Liver (tissue), 9 donors: ENCODE measurements around the gene PALMD. TPM values are rescaled to one million over a fixed set of nuclear protein-coding genes. Genes with fewer than 3 reads are reported as not detected.

ENCODE experiments used
- DNase-seq: peaks from one replicate; pipeline ENCODE4 v3.0.0-alpha.2; 2017; ENCODE audit warnings: low spot score
- H3K27ac ChIP-seq, 2 donors: one replicate each; pipeline ENCODE4 v1.7.0; 2013; ENCODE audit warnings: inconsistent platforms in 2 of 2, low read length in 2 of 2, control low read depth in 1 of 2, low read depth in 1 of 2, mild to moderate bottlenecking in 1 of 2
- H3K27me3 ChIP-seq, 4 donors: one replicate each; pipeline versions ENCODE4 v1.6.1 to v1.7.0; 2013; ENCODE audit warnings: low read length in 3 of 4, inconsistent platforms in 1 of 4, mild to moderate bottlenecking in 1 of 4, moderate library complexity in 1 of 4; ENCODE audit not compliant: control insufficient read depth in 4 of 4, insufficient read depth in 4 of 4
- H3K36me3 ChIP-seq, 4 donors: one replicate each; pipeline versions ENCODE4 v1.6.1 to v1.7.0; 2013; ENCODE audit warnings: low read length in 3 of 4, mild to moderate bottlenecking in 3 of 4, low read depth in 1 of 4, moderate library complexity in 1 of 4; ENCODE audit not compliant: control insufficient read depth in 4 of 4, insufficient read depth in 3 of 4
- H3K4me1 ChIP-seq, 4 donors: one replicate each; pipeline versions ENCODE4 v1.6.1 to v1.7.0; 2013; ENCODE audit warnings: low read length in 3 of 4, mild to moderate bottlenecking in 3 of 4, moderate library complexity in 1 of 4; ENCODE audit not compliant: control insufficient read depth in 4 of 4, insufficient read depth in 4 of 4
- H3K4me3 ChIP-seq, 3 donors: one replicate each; pipeline versions ENCODE4 v1.6.1 to v1.7.0; 2013; ENCODE audit warnings: low read length in 3 of 3, control low read depth in 1 of 3, low read depth in 1 of 3, mild to moderate bottlenecking in 1 of 3
- H3K9ac ChIP-seq, 2 donors: one replicate each; pipeline ENCODE4 v1.7.0; 2013; ENCODE audit warnings: low read length in 2 of 2, mild to moderate bottlenecking in 2 of 2, moderate library complexity in 2 of 2, control low read depth in 1 of 2, low read depth in 1 of 2
- H3K9me3 ChIP-seq, 4 donors: one replicate each; pipeline versions ENCODE4 v1.6.1 to v1.7.0; 2013; ENCODE audit warnings: low read length in 3 of 4; ENCODE audit not compliant: control insufficient read depth in 4 of 4
- EGR1 ChIP-seq, 2 donors: IDR thresholded peaks; 2 replicates each; pipeline ENCODE4 v1.6.1; 2016 to 2018; ENCODE audit warnings: antibody characterized with exemption in 2 of 2, low read depth in 2 of 2
- FOXA1 ChIP-seq: IDR thresholded peaks from 2 replicates; pipeline ENCODE4 v1.6.1; 2016; ENCODE audit warnings: antibody characterized with exemption
- FOXA2 ChIP-seq: IDR thresholded peaks from 2 replicates; pipeline ENCODE4 v1.6.1; 2016; ENCODE audit warnings: antibody characterized with exemption
- GABPA ChIP-seq, 2 donors: IDR thresholded peaks in 1 of 2; conservative IDR thresholded peaks in 1 of 2; 2 replicates each; pipeline ENCODE4 v1.6.1; 2016; ENCODE audit warnings: antibody characterized with exemption in 2 of 2, mild to moderate bottlenecking in 1 of 2, moderate library complexity in 1 of 2
- HNF4A ChIP-seq, 2 donors: conservative IDR thresholded peaks; 2 replicates each; pipeline ENCODE4 v1.6.1; 2016; ENCODE audit warnings: antibody characterized with exemption in 2 of 2, mild to moderate bottlenecking in 2 of 2
- HNF4G ChIP-seq: IDR thresholded peaks from 2 replicates; pipeline ENCODE4 v1.6.1; 2016; ENCODE audit warnings: antibody characterized with exemption
- JUND ChIP-seq, 2 donors: IDR thresholded peaks; 2 replicates each; pipeline ENCODE4 v1.6.1; 2016; ENCODE audit warnings: antibody characterized with exemption in 2 of 2
- MAX ChIP-seq: IDR thresholded peaks from 2 replicates; pipeline ENCODE4 v1.6.1; 2016; ENCODE audit warnings: antibody characterized with exemption
- NR2F2 ChIP-seq: IDR thresholded peaks from 2 replicates; pipeline ENCODE4 v1.6.1; 2016; ENCODE audit warnings: antibody characterized with exemption
- RAD21 ChIP-seq, 2 donors: IDR thresholded peaks; 2 replicates each; pipeline ENCODE4 v1.6.1; 2016; ENCODE audit warnings: antibody characterized with exemption in 2 of 2, mild to moderate bottlenecking in 2 of 2
- RXRA ChIP-seq, 2 donors: IDR thresholded peaks; 2 replicates each; pipeline ENCODE4 v1.6.1; 2017 to 2018; ENCODE audit warnings: antibody characterized with exemption in 2 of 2, mild to moderate bottlenecking in 1 of 2
- SP1 ChIP-seq: IDR thresholded peaks from 2 replicates; pipeline ENCODE4 v1.6.1; 2018; ENCODE audit warnings: antibody characterized with exemption, mild to moderate bottlenecking
- TAF1 ChIP-seq: conservative IDR thresholded peaks from 2 replicates; pipeline ENCODE4 v1.6.1; 2016; ENCODE audit warnings: antibody characterized with exemption, mild to moderate bottlenecking
- YY1 ChIP-seq: IDR thresholded peaks from 2 replicates; pipeline ENCODE4 v1.6.1; 2016; ENCODE audit warnings: antibody characterized with exemption, mild to moderate bottlenecking
- WGBS: extraction: QIAGEN DNeasy Blood & Tissue Kit; methylation state at CpG from one replicate; pipeline ENCODE4 v1.1.7; 2013; 5-methylcytosine and 5-hydroxymethylcytosine counted together
- polyA plus RNA-seq, 2 donors: library from polyadenylated mRNA; stranded (reverse) in 1 of 2; unstranded in 1 of 2; fragments of 200-250 nt in 1 of 2; fragments of >200 nt in 1 of 2; fragmentation: Nextera tagmentation in 1 of 2; extraction: Ambion mirVana in 1 of 2; gene quantifications; one replicate each; pipeline versions ENCODE4 v1.2.1 to v1.2.3, GENCODE V29; 2013 to 2015
- total RNA-seq, 2 donors: library from RNA; depleted of rRNA; stranded (reverse); fragments of >200 nt; gene quantifications; one replicate each; pipeline ENCODE4 v1.2.3, GENCODE V29; 2014
- TF ChIP-seq, protein P1 (sequence below): IDR thresholded peaks from 2 replicates; pipeline ENCODE4 v1.6.1; 2016; ENCODE audit warnings: antibody characterized with exemption
- TF ChIP-seq, protein P2 (sequence below): IDR thresholded peaks from 2 replicates; pipeline ENCODE4 v1.6.1; 2016; ENCODE audit warnings: antibody characterized with exemption, mild to moderate bottlenecking
- TF ChIP-seq, protein P3 (sequence below): fragments of 150-350 bp; IDR thresholded peaks from 2 replicates; pipeline ENCODE4 v1.5.1; 2017; ENCODE audit warnings: improper control_type of control experiment, low read depth, low read length; ENCODE audit not compliant: missing input control
- TF ChIP-seq, protein P4 (sequence below): IDR thresholded peaks from 2 replicates; pipeline ENCODE4 v1.6.1; 2016; ENCODE audit warnings: antibody characterized with exemption
- donor health status: healthy.
- donor health status: healthy.
- donor health status: healthy.
- donor health status: healthy.
- donor health status: healthy.

Gene PALMD
- total and polyA plus RNA-seq, 4 donors = 9.7 to 24.0 (median 19.5) TPM

GRCh38 chr1:99607590-99607989 is 38.3 kb upstream of the PALMD start:
- peaks cover 1 to 6% (median 5%) of the 10 kb centered on the region in 4 donors for H3K4me1 ChIP-seq
- no peak for DNase-seq
- H3K36me3 ChIP-seq = no peaks in the 10 kb centered on the region
- H3K9ac ChIP-seq = no peak overlapping the region
- H3K9me3 ChIP-seq = peaks cover 0 to 3% (median under 1%) of the 10 kb centered on the region in 4 donors
- no peaks in the 10 kb centered on the region for H3K27me3 ChIP-seq
- 98% methylated on average over 1 of the region's 1 CpG for WGBS
- H3K4me3 ChIP-seq = no peak overlapping the region
- H3K27ac ChIP-seq = no peak overlapping the region
- TF ChIP-seq EGR1 (IDR thresholded peaks at IDR 0.05; ENCODE audit: low read depth in 2 of 2) (no peak), MAX (no peak), JUND (IDR thresholded peaks at IDR 0.05) (no peak), FOXA2 (no peak), GABPA (IDR thresholded peaks at IDR 0.05 in 1 of 2, conservative IDR thresholded peaks at IDR 0.05 in 1 of 2) (no peak), RAD21 (IDR thresholded peaks at IDR 0.05) (no peak), RXRA (IDR thresholded peaks at IDR 0.05) (no peak), TAF1 (no peak), HNF4A (conservative IDR thresholded peaks at IDR 0.05) (no peak), HNF4G (no peak), SP1 (no peak), YY1 (no peak), NR2F2 (no peak), FOXA1 (no peak)
- TF ChIP-seq, protein P1, sequence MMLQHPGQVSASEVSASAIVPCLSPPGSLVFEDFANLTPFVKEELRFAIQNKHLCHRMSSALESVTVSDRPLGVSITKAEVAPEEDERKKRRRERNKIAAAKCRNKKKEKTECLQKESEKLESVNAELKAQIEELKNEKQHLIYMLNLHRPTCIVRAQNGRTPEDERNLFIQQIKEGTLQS = no peak
- TF ChIP-seq, protein P2, sequence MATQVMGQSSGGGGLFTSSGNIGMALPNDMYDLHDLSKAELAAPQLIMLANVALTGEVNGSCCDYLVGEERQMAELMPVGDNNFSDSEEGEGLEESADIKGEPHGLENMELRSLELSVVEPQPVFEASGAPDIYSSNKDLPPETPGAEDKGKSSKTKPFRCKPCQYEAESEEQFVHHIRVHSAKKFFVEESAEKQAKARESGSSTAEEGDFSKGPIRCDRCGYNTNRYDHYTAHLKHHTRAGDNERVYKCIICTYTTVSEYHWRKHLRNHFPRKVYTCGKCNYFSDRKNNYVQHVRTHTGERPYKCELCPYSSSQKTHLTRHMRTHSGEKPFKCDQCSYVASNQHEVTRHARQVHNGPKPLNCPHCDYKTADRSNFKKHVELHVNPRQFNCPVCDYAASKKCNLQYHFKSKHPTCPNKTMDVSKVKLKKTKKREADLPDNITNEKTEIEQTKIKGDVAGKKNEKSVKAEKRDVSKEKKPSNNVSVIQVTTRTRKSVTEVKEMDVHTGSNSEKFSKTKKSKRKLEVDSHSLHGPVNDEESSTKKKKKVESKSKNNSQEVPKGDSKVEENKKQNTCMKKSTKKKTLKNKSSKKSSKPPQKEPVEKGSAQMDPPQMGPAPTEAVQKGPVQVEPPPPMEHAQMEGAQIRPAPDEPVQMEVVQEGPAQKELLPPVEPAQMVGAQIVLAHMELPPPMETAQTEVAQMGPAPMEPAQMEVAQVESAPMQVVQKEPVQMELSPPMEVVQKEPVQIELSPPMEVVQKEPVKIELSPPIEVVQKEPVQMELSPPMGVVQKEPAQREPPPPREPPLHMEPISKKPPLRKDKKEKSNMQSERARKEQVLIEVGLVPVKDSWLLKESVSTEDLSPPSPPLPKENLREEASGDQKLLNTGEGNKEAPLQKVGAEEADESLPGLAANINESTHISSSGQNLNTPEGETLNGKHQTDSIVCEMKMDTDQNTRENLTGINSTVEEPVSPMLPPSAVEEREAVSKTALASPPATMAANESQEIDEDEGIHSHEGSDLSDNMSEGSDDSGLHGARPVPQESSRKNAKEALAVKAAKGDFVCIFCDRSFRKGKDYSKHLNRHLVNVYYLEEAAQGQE = no peak
- TF ChIP-seq, protein P3, sequence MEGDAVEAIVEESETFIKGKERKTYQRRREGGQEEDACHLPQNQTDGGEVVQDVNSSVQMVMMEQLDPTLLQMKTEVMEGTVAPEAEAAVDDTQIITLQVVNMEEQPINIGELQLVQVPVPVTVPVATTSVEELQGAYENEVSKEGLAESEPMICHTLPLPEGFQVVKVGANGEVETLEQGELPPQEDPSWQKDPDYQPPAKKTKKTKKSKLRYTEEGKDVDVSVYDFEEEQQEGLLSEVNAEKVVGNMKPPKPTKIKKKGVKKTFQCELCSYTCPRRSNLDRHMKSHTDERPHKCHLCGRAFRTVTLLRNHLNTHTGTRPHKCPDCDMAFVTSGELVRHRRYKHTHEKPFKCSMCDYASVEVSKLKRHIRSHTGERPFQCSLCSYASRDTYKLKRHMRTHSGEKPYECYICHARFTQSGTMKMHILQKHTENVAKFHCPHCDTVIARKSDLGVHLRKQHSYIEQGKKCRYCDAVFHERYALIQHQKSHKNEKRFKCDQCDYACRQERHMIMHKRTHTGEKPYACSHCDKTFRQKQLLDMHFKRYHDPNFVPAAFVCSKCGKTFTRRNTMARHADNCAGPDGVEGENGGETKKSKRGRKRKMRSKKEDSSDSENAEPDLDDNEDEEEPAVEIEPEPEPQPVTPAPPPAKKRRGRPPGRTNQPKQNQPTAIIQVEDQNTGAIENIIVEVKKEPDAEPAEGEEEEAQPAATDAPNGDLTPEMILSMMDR = no peak
- TF ChIP-seq, protein P4, sequence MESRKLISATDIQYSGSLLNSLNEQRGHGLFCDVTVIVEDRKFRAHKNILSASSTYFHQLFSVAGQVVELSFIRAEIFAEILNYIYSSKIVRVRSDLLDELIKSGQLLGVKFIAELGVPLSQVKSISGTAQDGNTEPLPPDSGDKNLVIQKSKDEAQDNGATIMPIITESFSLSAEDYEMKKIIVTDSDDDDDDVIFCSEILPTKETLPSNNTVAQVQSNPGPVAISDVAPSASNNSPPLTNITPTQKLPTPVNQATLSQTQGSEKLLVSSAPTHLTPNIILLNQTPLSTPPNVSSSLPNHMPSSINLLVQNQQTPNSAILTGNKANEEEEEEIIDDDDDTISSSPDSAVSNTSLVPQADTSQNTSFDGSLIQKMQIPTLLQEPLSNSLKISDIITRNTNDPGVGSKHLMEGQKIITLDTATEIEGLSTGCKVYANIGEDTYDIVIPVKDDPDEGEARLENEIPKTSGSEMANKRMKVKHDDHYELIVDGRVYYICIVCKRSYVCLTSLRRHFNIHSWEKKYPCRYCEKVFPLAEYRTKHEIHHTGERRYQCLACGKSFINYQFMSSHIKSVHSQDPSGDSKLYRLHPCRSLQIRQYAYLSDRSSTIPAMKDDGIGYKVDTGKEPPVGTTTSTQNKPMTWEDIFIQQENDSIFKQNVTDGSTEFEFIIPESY = no peak
